ENCODE results near the gene ETFB. TPM values are rescaled to one million over a fixed set of nuclear protein-coding genes. Genes with fewer than 3 reads are reported as not detected.
"Not testable (repeated sequence)": the region's sequence is repeated elsewhere in the genome, so short reads cannot be mapped to it uniquely, and the experiment has no call there.

The ETFB gene
- 100 to 1,000 TPM; 125 to 305 (median 154) TPM for total RNA-seq

GRCh38 chr19:51365965-51366388 lies at the start of gene ETFB:
Gene ETFB (minus strand): TSS chr19:51366388. CDS start chr19:51366326, 62 bp downstream.
- Histone ChIP-seq H3K9me3 (no peaks in the 10 kb centered on the region), H3K27ac (peak within 1 kb of the TSS; percentile 88 to 98 (median 94)), H3K36me3 (no peaks in the 10 kb centered on the region), H3K4me1 (peaks cover 5 to 40% (median 11%) of the 10 kb centered on the region in 4 donors), H3K4me3 (peak within 1 kb of the TSS; percentile 72 to 94 (median 75)), H3K27me3 (no peaks in the 10 kb centered on the region)
- peak in 1 of 2 donors; percentile 34 for TF ChIP-seq POLR2A (IDR thresholded peaks at IDR 0.05)
- TF ChIP-seq CTCF (IDR thresholded peaks at IDR 0.05) = no peak
- no peak for DNase-seq

- DNase-seq = no peak
- TF ChIP-seq CTCF (IDR thresholded peaks at IDR 0.05) = no peak
- TF ChIP-seq POLR2A (IDR thresholded peaks at IDR 0.05) = no peak
- Histone ChIP-seq H3K4me1 (peaks cover 0 to 4% (median 0%) of the 10 kb centered on the region in 4 donors), H3K27me3 (no peaks in the 10 kb centered on the region), H3K9me3 (no peaks in the 10 kb centered on the region), H3K4me3 (no peak overlapping the region), H3K36me3 (no peaks in the 10 kb centered on the region), H3K27ac (no peak overlapping the region)
These were observed 49.0 kb upstream of the ETFB start for GRCh38 chr19:51415187-51415586.

GRCh38 chr19:51410950-51411748 lies 45.0 kb upstream of the ETFB start:
- Histone ChIP-seq H3K4me1 (peaks cover 0 to 9% (median 2%) of the 10 kb centered on the region in 4 donors), H3K36me3 (no peaks in the 10 kb centered on the region), H3K27me3 (no peaks in the 10 kb centered on the region), H3K4me3 (no peak overlapping the region), H3K9me3 (no peaks in the 10 kb centered on the region), H3K27ac (no peak overlapping the region)
- DNase-seq = no peak
- TF ChIP-seq POLR2A (IDR thresholded peaks at IDR 0.05) (no peak), CTCF (IDR thresholded peaks at IDR 0.05) (no peak)

- peaks cover 0 to 4% (median 2%) of the 10 kb centered on the region in 4 donors for H3K4me1 ChIP-seq
- peaks cover 0 to 5% (median under 1%) of the 10 kb centered on the region in 4 donors for H3K9me3 ChIP-seq
- DNase-seq = peak in 2 of 3 donors; percentile 50 to 74
- TF ChIP-seq POLR2A (IDR thresholded peaks at IDR 0.05) (no peak), CTCF (IDR thresholded peaks at IDR 0.05) (peak; percentile 38 to 76 (median 60))
- no peaks in the 10 kb centered on the region for H3K36me3 ChIP-seq
- H3K27me3 ChIP-seq = no peaks in the 10 kb centered on the region
- no peak overlapping the region for H3K4me3 ChIP-seq
- peak overlapping the region in 1 of 4 donors; percentile 63 for H3K27ac ChIP-seq
These were observed 41.4 kb upstream of the ETFB start for GRCh38 chr19:51407511-51408131.

- no peak overlapping the region for H3K27ac ChIP-seq
- no peaks in the 10 kb centered on the region for H3K27me3 ChIP-seq
- H3K4me1 ChIP-seq = no peaks in the 10 kb centered on the region
- DNase-seq = no peak
- peaks cover 0 to 10% (median 4%) of the 10 kb centered on the region in 4 donors for H3K9me3 ChIP-seq
- TF ChIP-seq CTCF (IDR thresholded peaks at IDR 0.05) (no peak), POLR2A (IDR thresholded peaks at IDR 0.05) (no peak)
- no peaks in the 10 kb centered on the region for H3K36me3 ChIP-seq
- no peak overlapping the region for H3K4me3 ChIP-seq
These were observed 35.9 kb upstream of the ETFB start for GRCh38 chr19:51402117-51402516.

- H3K4me3 ChIP-seq, DNase-seq, H3K4me1 ChIP-seq, H3K27me3 ChIP-seq, H3K36me3 ChIP-seq, H3K27ac ChIP-seq: not testable (repeated sequence)
- peaks cover 0 to 10% (median 4%) of the 10 kb centered on the region in 4 donors for H3K9me3 ChIP-seq
These were observed 33.7 kb upstream of the ETFB start for GRCh38 chr19:51399936-51400335.
